Measurements from ENCODE around the gene CHRNB2.

- TF ChIP-seq CTCF (IDR thresholded peaks at IDR 0.05 in 4 of 5, conservative IDR thresholded peaks at IDR 0.05 in 1 of 5) = no peak
- no peak for TF ChIP-seq POLR2A (IDR thresholded peaks at IDR 0.05)
These were observed 1.7 kb upstream of the CHRNB2 start for GRCh38 chr1:154565876-154566275.

All from gastrocnemius medialis (tissue), 4 donors.